ENCODE measurements around the gene FEZF2.

FEZF2 gene

GRCh38 chr3:62329971-62330370 lies 43.4 kb downstream of the FEZF2 start:
- DNase-seq (ENCODE audit: low read depth): no peak

- DNase-seq (ENCODE audit: low read depth): no peak
Observed at GRCh38 chr3:62325896-62326295, 47.5 kb downstream of the FEZF2 start.

GRCh38 chr3:62323241-62323640 lies 50.1 kb downstream of the FEZF2 start:
- no peak for DNase-seq (ENCODE audit: low read depth)
